K562 (cell line): Measurements from ENCODE around the gene NPAS3. TPM values are rescaled to one million over a fixed set of nuclear protein-coding genes. Genes with fewer than 3 reads are reported as not detected.

Experiments used
- HSF4 ChIP-seq: fragments of 250-450 bp; sonication (Bioruptor Pico); IDR thresholded peaks from 2 replicates; pipeline ENCODE4 v2.1.2; 2022; ENCODE audit warnings: mild to moderate bottlenecking, moderate library complexity, borderline replicate concordance
- PHTF2 ChIP-seq: fragments of 250-450 bp; sonication (Bioruptor Pico); IDR thresholded peaks from 2 replicates; pipeline ENCODE4 v1.5.0; 2021; ENCODE audit warnings: mild to moderate bottlenecking
- RBM39 ChIP-seq: fragments of 200-400 bp; formaldehyde crosslinking; optimal IDR thresholded peaks from 2 replicates; pipeline ENCODE3; 2018; ENCODE audit warnings: low read depth, low read length
- SPI1 ChIP-seq: IDR thresholded peaks from 2 replicates; pipeline ENCODE4 v1.6.1; 2011; ENCODE audit warnings: low read depth, low read length, control low read depth, borderline replicate concordance
- ZBTB8A ChIP-seq: fragments of 450-650 bp; IDR thresholded peaks from 2 replicates; pipeline ENCODE4 v1.6.1; 2018; ENCODE audit warnings: mild to moderate bottlenecking, moderate library complexity; ENCODE audit not compliant: partially characterized antibody
- polyA plus RNA-seq, 8 experiments: library from polyadenylated mRNA; depleted of rRNA in 4 of 8; stranded (reverse) in 5 of 8; unstranded in 3 of 8; fragments of >200 nt; fragmentation: Nextera tagmentation in 2 of 8; fragmentation: Illumina TruSeq in 1 of 8; extraction: Ambion mirVana in 2 of 8; extraction: Trizol in 1 of 8; gene quantifications; 2 replicates each; pipeline versions ENCODE4 v1.2.1 to v1.2.3, GENCODE V29; 2011 to 2014; ENCODE audit warnings: inconsistent platforms in 1 of 8, missing spikeins in 1 of 8
- total RNA-seq, 7 experiments: library from RNA; depleted of rRNA in 6 of 7; stranded (reverse); fragments of >200 nt in 6 of 7; fragmentation: Illumina TruSeq in 2 of 7; extraction: Trizol in 2 of 7; gene quantifications; 2 replicates each; pipeline versions ENCODE4 v1.2.1 to v1.2.3, GENCODE V29; 2011 to 2021; ENCODE audit warnings: low replicate concordance in 1 of 7
- TF ChIP-seq, protein P1 (sequence below): fragments of 450-650 bp; IDR thresholded peaks from 2 replicates; pipeline ENCODE4 v1.6.1; 2016; ENCODE audit warnings: low read depth

Gene NPAS3
- total and polyA plus RNA-seq, 9 of the 15 experiments (the other 6 are each of a cell fraction or from before 2014, with no cell fraction given) = 0.04 TPM; not detected in 8

DNA sequence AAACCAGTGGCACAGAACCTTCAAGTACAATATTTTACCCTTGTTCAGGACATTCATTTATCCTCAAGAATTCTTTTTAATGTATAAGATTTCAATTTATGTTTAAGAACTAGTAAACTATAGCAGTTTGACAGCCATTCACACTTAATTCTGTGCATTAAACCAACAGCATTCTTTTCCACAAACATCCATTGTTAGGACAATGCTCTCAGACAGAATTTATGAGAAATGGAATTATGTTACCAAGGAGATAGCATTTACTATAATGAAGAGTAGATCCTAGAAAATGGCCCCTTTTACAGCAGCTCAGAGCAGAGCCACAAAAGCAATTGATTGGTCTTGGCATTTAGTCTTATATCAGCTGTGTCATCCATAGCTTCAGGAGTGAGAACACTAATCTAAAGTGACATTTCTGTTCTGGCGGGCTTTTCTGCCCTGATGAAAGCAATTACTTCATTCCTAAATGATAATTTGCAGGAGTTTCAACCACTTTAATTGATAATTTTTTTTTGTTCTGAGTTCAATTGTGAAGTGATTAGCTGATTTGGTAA, 268.9 kb downstream of the NPAS3 start (continued):
- TF ChIP-seq, protein P1, sequence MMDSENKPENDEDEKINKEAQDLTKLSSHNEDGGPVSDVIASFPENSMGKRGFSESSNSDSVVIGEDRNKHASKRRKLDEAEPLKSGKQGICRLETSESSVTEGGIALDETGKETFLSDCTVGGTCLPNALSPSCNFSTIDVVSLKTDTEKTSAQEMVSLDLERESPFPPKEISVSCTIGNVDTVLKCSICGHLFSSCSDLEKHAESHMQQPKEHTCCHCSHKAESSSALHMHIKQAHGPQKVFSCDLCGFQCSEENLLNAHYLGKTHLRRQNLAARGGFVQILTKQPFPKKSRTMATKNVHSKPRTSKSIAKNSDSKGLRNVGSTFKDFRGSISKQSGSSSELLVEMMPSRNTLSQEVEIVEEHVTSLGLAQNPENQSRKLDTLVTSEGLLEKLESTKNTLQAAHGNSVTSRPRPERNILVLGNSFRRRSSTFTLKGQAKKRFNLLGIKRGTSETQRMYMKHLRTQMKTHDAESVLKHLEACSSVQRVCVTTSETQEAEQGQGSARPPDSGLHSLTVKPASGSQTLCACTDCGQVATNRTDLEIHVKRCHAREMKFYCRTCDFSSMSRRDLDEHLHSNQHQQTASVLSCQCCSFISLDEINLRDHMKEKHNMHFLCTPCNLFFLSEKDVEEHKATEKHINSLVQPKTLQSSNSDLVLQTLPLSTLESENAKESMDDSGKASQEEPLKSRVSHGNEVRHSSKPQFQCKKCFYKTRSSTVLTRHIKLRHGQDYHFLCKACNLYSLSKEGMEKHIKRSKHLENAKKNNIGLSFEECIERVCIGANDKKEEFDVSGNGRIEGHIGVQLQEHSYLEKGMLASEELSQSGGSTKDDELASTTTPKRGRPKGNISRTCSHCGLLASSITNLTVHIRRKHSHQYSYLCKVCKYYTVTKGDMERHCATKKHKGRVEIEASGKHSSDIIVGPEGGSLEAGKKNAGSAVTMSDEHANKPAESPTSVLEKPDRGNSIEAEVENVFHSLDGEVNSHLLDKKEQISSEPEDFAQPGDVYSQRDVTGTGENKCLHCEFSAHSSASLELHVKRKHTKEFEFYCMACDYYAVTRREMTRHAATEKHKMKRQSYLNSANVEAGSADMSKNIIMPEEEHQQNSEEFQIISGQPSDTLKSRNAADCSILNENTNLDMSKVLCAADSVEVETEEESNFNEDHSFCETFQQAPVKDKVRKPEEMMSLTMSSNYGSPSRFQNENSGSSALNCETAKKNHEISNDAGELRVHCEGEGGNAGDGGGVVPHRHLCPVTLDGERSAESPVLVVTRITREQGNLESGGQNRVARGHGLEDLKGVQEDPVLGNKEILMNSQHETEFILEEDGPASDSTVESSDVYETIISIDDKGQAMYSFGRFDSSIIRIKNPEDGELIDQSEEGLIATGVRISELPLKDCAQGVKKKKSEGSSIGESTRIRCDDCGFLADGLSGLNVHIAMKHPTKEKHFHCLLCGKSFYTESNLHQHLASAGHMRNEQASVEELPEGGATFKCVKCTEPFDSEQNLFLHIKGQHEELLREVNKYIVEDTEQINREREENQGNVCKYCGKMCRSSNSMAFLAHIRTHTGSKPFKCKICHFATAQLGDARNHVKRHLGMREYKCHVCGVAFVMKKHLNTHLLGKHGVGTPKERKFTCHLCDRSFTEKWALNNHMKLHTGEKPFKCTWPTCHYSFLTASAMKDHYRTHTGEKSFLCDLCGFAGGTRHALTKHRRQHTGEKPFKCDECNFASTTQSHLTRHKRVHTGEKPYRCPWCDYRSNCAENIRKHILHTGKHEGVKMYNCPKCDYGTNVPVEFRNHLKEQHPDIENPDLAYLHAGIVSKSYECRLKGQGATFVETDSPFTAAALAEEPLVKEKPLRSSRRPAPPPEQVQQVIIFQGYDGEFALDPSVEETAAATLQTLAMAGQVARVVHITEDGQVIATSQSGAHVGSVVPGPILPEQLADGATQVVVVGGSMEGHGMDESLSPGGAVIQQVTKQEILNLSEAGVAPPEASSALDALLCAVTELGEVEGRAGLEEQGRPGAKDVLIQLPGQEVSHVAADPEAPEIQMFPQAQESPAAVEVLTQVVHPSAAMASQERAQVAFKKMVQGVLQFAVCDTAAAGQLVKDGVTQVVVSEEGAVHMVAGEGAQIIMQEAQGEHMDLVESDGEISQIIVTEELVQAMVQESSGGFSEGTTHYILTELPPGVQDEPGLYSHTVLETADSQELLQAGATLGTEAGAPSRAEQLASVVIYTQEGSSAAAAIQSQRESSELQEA = no peak
- no peak for TF ChIP-seq SPI1
- TF ChIP-seq RBM39 = no peak
- TF ChIP-seq PHTF2 = no peak
- no peak for TF ChIP-seq ZBTB8A
- TF ChIP-seq HSF4 (CRISPR knock-in tag) = no peak
